T-cell (primary cell): Measurements from ENCODE around the gene CAP2. TPM values are rescaled to one million over a fixed set of nuclear protein-coding genes. Genes with fewer than 3 reads are reported as not detected.

Source experiments
- ATAC-seq, 4 experiments: fragments of 200-7000 bp in 3 of 4; fragments of 150-1000 bp in 1 of 4; cut with Tn5 transposase; replicated peaks in 1 of 4; 1 replicate in 3 of 4; 2 replicates in 1 of 4; pipeline ENCODE4 v1.10.0; 2021; ENCODE audit warnings: moderate library complexity in 3 of 4, mild to moderate bottlenecking in 2 of 4, moderate number of reproducible peaks in 1 of 4
- CTCF ChIA-PET, 2 donors: fragments of 300-600 bp; sonication (Branson Sonifier 250); formaldehyde crosslinking; loops; one replicate each; lab custom pipeline; 2022; ENCODE audit warnings: antibody characterized with exemption in 2 of 2; lab: Charles Lee
- POLR2A ChIA-PET, 2 donors: fragments of 300-600 bp; sonication (Branson Sonifier 250); formaldehyde crosslinking; loops; one replicate each; lab custom pipeline; 2022; ENCODE audit warnings: antibody characterized with exemption in 2 of 2; lab: Charles Lee
- DNase-seq, 35 experiments: peaks; one replicate each; pipeline versions ENCODE4 v3.0.0 to v3.0.0-alpha.2; 2013 to 2023
- H3K27ac ChIP-seq: one replicate; pipeline ENCODE4 v1.5.1; 2013; ENCODE audit warnings: low read length
- H3K27me3 ChIP-seq, 2 experiments: replicated peaks in 1 of 2; 1 replicate in 1 of 2; 2 replicates in 1 of 2; pipeline versions ENCODE4 v1.6.1 to v1.7.0; 2013; ENCODE audit warnings: low read length in 1 of 2, mixed read lengths in 1 of 2; ENCODE audit not compliant: control insufficient read depth in 2 of 2, insufficient read depth in 2 of 2; ENCODE audit errors: extremely low read depth in 1 of 2
- H3K36me3 ChIP-seq, 2 donors: 1 replicate in 1 of 2; 2 replicates in 1 of 2; pipeline versions ENCODE4 v1.6.1 to v1.7.0; 2013; ENCODE audit warnings: low read length in 1 of 2; ENCODE audit not compliant: control insufficient read depth in 2 of 2, insufficient read depth in 1 of 2; ENCODE audit errors: extremely low read depth in 1 of 2
- H3K4me1 ChIP-seq, 2 experiments: 1 replicate in 1 of 2; 2 replicates in 1 of 2; pipeline versions ENCODE4 v1.6.1 to v1.7.0; 2013; ENCODE audit warnings: low read length in 2 of 2, mixed read lengths in 1 of 2; ENCODE audit not compliant: insufficient read depth in 2 of 2, control insufficient read depth in 1 of 2; ENCODE audit errors: extremely low read depth in 1 of 2
- H3K4me3 ChIP-seq, 2 donors: 1 replicate in 1 of 2; 2 replicates in 1 of 2; pipeline versions ENCODE4 v1.5.1 to v1.7.0; 2013; ENCODE audit warnings: mild to moderate bottlenecking in 2 of 2, low read length in 1 of 2, moderate library complexity in 1 of 2; ENCODE audit not compliant: control insufficient read depth in 1 of 2; ENCODE audit errors: extremely low read depth in 1 of 2
- H3K9me3 ChIP-seq: 2 replicates; pipeline ENCODE4 v1.7.0; 2013
- H3K27ac Mint-ChIP-seq, 2 donors: one replicate each; pipeline ENCODE4 v1.8.0; 2020 to 2021; ENCODE audit warnings: mild to moderate bottlenecking in 2 of 2, mixed read lengths in 2 of 2
- H3K27me3 Mint-ChIP-seq, 2 donors: one replicate each; pipeline ENCODE4 v1.8.0; 2021 to 2022; ENCODE audit warnings: mixed read lengths in 2 of 2
- H3K36me3 Mint-ChIP-seq: one replicate; pipeline ENCODE4 v1.8.0; 2021; ENCODE audit warnings: mixed read lengths
- H3K4me1 Mint-ChIP-seq, 3 donors: one replicate each; pipeline ENCODE4 v1.8.0; 2020 to 2022; ENCODE audit warnings: mixed read lengths in 3 of 3, mild to moderate bottlenecking in 1 of 3
- H3K4me3 Mint-ChIP-seq, 3 donors: one replicate each; pipeline ENCODE4 v1.8.0; 2020 to 2022; ENCODE audit warnings: mild to moderate bottlenecking in 3 of 3, mixed read lengths in 3 of 3, moderate library complexity in 3 of 3
- H3K9me3 Mint-ChIP-seq, 3 donors: one replicate each; pipeline ENCODE4 v1.8.0; 2020 to 2022; ENCODE audit warnings: mixed read lengths in 3 of 3
- WGBS: methylation state at CpG from one replicate; pipeline ENCODE4 v1.1.5; 2013; ENCODE audit warnings: missing lambda C conversion rate; ENCODE audit not compliant: insufficient coverage; 5-methylcytosine and 5-hydroxymethylcytosine counted together
- total RNA-seq, 35 experiments: library from RNA in 6 of 35; stranded (reverse) in 6 of 35; fragments of 120-200 nt in 1 of 35; gene quantifications; one replicate each; pipeline versions ENCODE4 v1.2.1 to v1.2.4 and lab custom pipeline; 2013 to 2026

The CAP2 gene
- total RNA-seq, 5 donors from 2014 or later (not counting 1 experiment from before 2014, with no cell fraction given), result 0.20 TPM; not detected in 4

GRCh38 chr6:17501442-17501841 is 108.0 kb downstream of the CAP2 start:
- Mint-ChIP-seq H3K4me3 (no peak overlapping the region), H3K36me3 (no peaks in the 10 kb centered on the region), H3K4me1 (no peaks in the 10 kb centered on the region), H3K27me3 (peaks cover 5 to 12% of the 10 kb centered on the region in 2 donors), H3K27ac (no peak overlapping the region), H3K9me3 (no peaks in the 10 kb centered on the region)
- ATAC-seq (no peak), DNase-seq (no peak)
- POLR2A ChIA-PET, result no interaction called here
- no CpG with 5 or more reads among the region's 3 CpGs for WGBS
- H3K27me3 ChIP-seq, result peaks cover 0 to 7% of the 10 kb centered on the region in 2 experiments
- H3K27ac ChIP-seq, result no peak overlapping the region
- no peaks in the 10 kb centered on the region for H3K9me3 ChIP-seq
- no peak overlapping the region for H3K4me3 ChIP-seq
- no peaks in the 10 kb centered on the region for H3K36me3 ChIP-seq
- CTCF ChIA-PET, result interaction anchor here in 1 of 2 donors (0.6 kb wide), 2 partner anchors 27 to 758 kb away, joined by 3 to 6 read pairs; no protein-coding TSS in a partner anchor
- no peaks in the 10 kb centered on the region for H3K4me1 ChIP-seq

- Mint-ChIP-seq H3K9me3 (no peaks in the 10 kb centered on the region), H3K36me3 (no peaks in the 10 kb centered on the region), H3K27ac (no peak overlapping the region), H3K4me1 (no peaks in the 10 kb centered on the region), H3K4me3 (no peak overlapping the region), H3K27me3 (peaks cover 8 to 13% of the 10 kb centered on the region in 2 donors)
- DNase-seq (no peak), ATAC-seq (no peak)
- ChIA-PET POLR2A (no interaction called here), CTCF (interaction anchor here in 1 of 2 donors (0.6 kb wide), 1 partner anchor 27 kb away, joined by 3 read pairs; no protein-coding TSS in a partner anchor)
- WGBS, result 100% methylated on average over 1 of the region's 3 CpGs
- H3K4me3 ChIP-seq, result no peak overlapping the region
- H3K9me3 ChIP-seq, result no peaks in the 10 kb centered on the region
- peaks cover 0 to 6% of the 10 kb centered on the region in 2 experiments for H3K27me3 ChIP-seq
- H3K36me3 ChIP-seq, result no peaks in the 10 kb centered on the region
- no peak overlapping the region for H3K27ac ChIP-seq
- H3K4me1 ChIP-seq, result no peaks in the 10 kb centered on the region
These were observed 108.7 kb downstream of the CAP2 start for GRCh38 chr6:17501982-17502704.

- Histone ChIP-seq H3K4me1 (no peaks in the 10 kb centered on the region), H3K27me3 (peaks cover 0 to 6% of the 10 kb centered on the region in 2 experiments), H3K4me3 (no peak overlapping the region), H3K9me3 (no peaks in the 10 kb centered on the region), H3K36me3 (no peaks in the 10 kb centered on the region), H3K27ac (no peak overlapping the region)
- ChIA-PET POLR2A (no interaction called here), CTCF (interaction anchor here in 1 of 2 donors (1.4 kb wide), 1 partner anchor 16 kb away, joined by 3 read pairs; no protein-coding TSS in a partner anchor)
- 73% methylated on average over 3 of the region's 7 CpGs for WGBS
- H3K27ac Mint-ChIP-seq, result no peak overlapping the region
- H3K9me3 Mint-ChIP-seq, result no peaks in the 10 kb centered on the region
- no peak for DNase-seq
- ATAC-seq, result no peak
- H3K27me3 Mint-ChIP-seq, result peaks cover 4 to 13% of the 10 kb centered on the region in 2 donors
- H3K36me3 Mint-ChIP-seq, result no peaks in the 10 kb centered on the region
- no peaks in the 10 kb centered on the region for H3K4me1 Mint-ChIP-seq
- no peak overlapping the region for H3K4me3 Mint-ChIP-seq
These were observed 109.7 kb downstream of the CAP2 start for GRCh38 chr6:17503051-17503450.

GRCh38 chr6:17504005-17504404 is 110.6 kb downstream of the CAP2 start:
- POLR2A ChIA-PET, result no interaction called here
- Histone ChIP-seq H3K36me3 (no peaks in the 10 kb centered on the region), H3K27me3 (peaks cover 0 to 6% of the 10 kb centered on the region in 2 experiments), H3K27ac (no peak overlapping the region), H3K4me3 (no peak overlapping the region), H3K4me1 (no peaks in the 10 kb centered on the region), H3K9me3 (no peaks in the 10 kb centered on the region)
- peaks cover 3 to 11% of the 10 kb centered on the region in 2 donors for H3K27me3 Mint-ChIP-seq
- H3K9me3 Mint-ChIP-seq, result no peaks in the 10 kb centered on the region
- H3K36me3 Mint-ChIP-seq, result no peaks in the 10 kb centered on the region
- no peak overlapping the region for H3K4me3 Mint-ChIP-seq
- H3K27ac Mint-ChIP-seq, result no peak overlapping the region
- ATAC-seq (no peak), DNase-seq (no peak)
- CTCF ChIA-PET, result interaction anchor here in 1 of 2 donors (1.4 kb wide), 1 partner anchor 15 kb away, joined by 3 read pairs; no protein-coding TSS in a partner anchor
- no peaks in the 10 kb centered on the region for H3K4me1 Mint-ChIP-seq
- WGBS, result no CpG with 5 or more reads among the region's 1 CpG

GRCh38 chr6:17505062-17505476 is 111.7 kb downstream of the CAP2 start:
- no peaks in the 10 kb centered on the region for H3K9me3 ChIP-seq
- no peak for ATAC-seq
- H3K27me3 ChIP-seq, result peaks cover 0 to 3% of the 10 kb centered on the region in 2 experiments
- ChIA-PET POLR2A (no interaction called here), CTCF (interaction anchor here in 1 of 2 donors (0.7 kb wide), 1 partner anchor 96 kb away, joined by 3 read pairs; no protein-coding TSS in a partner anchor)
- H3K4me1 ChIP-seq, result no peaks in the 10 kb centered on the region
- no peak overlapping the region for H3K4me3 ChIP-seq
- H3K27ac Mint-ChIP-seq, result no peak overlapping the region
- H3K9me3 Mint-ChIP-seq, result no peaks in the 10 kb centered on the region
- H3K36me3 ChIP-seq, result no peaks in the 10 kb centered on the region
- H3K27me3 Mint-ChIP-seq, result peaks cover 3 to 11% of the 10 kb centered on the region in 2 donors
- H3K4me3 Mint-ChIP-seq, result no peak overlapping the region
- WGBS, result 95% methylated on average over 4 of the region's 5 CpGs
- H3K4me1 Mint-ChIP-seq, result no peaks in the 10 kb centered on the region
- H3K27ac ChIP-seq, result no peak overlapping the region
- no peaks in the 10 kb centered on the region for H3K36me3 Mint-ChIP-seq
- DNase-seq, result peak in 1 of 35 experiments; percentile 4

GRCh38 chr6:17505767-17506280 is 112.4 kb downstream of the CAP2 start:
- CTCF ChIA-PET, result interaction anchor here (0.7 to 1.1 kb wide), 2 partner anchors 95 to 296 kb away, joined by 3 read pairs; no protein-coding TSS in a partner anchor
- no CpG with 5 or more reads among the region's 5 CpGs for WGBS

More at GRCh38 chr6:17505767-17506280, 112.4 kb downstream of the CAP2 start:
- ATAC-seq, result no peak
- no peaks in the 10 kb centered on the region for H3K9me3 Mint-ChIP-seq
- H3K4me1 Mint-ChIP-seq, result no peaks in the 10 kb centered on the region
- no peaks in the 10 kb centered on the region for H3K36me3 ChIP-seq
- H3K36me3 Mint-ChIP-seq, result no peaks in the 10 kb centered on the region
- H3K9me3 ChIP-seq, result no peaks in the 10 kb centered on the region
- H3K27me3 Mint-ChIP-seq, result peaks cover 3 to 11% of the 10 kb centered on the region in 2 donors
- no peak for DNase-seq
- peaks cover 0 to 3% of the 10 kb centered on the region in 2 experiments for H3K27me3 ChIP-seq
- H3K4me3 ChIP-seq, result no peak overlapping the region
- no peak overlapping the region for H3K27ac ChIP-seq
- POLR2A ChIA-PET, result no interaction called here
- H3K4me3 Mint-ChIP-seq, result no peak overlapping the region
- no peaks in the 10 kb centered on the region for H3K4me1 ChIP-seq
- no peak overlapping the region for H3K27ac Mint-ChIP-seq
